ENCODE results near the gene PSG5.
"Not testable (repeated sequence)": the region's sequence is repeated elsewhere in the genome, so short reads cannot be mapped to it uniquely, and the experiment has no call there.

GRCh38 chr19:43165906-43166305, 20.4 kb downstream of the PSG5 start:
- not testable (repeated sequence) for TF ChIP-seq POLR2A (IDR thresholded peaks at IDR 0.05; ENCODE audit: low read depth, low read length); ATF2 (IDR thresholded peaks at IDR 0.05; ENCODE audit: low read length); POLR2AphosphoS5 (IDR thresholded peaks at IDR 0.05; ENCODE audit: low read length); STAT3 (IDR thresholded peaks at IDR 0.05; ENCODE audit: low read depth, low read length); PKNOX1 (IDR thresholded peaks at IDR 0.05); SRF (IDR thresholded peaks at IDR 0.05; ENCODE audit: low read depth in 2 of 2, low read length in 2 of 2); GABPA (IDR thresholded peaks at IDR 0.05; ENCODE audit: low read depth); JUND (IDR thresholded peaks at IDR 0.05; ENCODE audit: low read depth, low read length); CBX5 (IDR thresholded peaks at IDR 0.05; ENCODE audit: low read depth); RB1 (IDR thresholded peaks at IDR 0.05; ENCODE audit: borderline replicate concordance)
- TF ChIP-seq, protein P1, sequence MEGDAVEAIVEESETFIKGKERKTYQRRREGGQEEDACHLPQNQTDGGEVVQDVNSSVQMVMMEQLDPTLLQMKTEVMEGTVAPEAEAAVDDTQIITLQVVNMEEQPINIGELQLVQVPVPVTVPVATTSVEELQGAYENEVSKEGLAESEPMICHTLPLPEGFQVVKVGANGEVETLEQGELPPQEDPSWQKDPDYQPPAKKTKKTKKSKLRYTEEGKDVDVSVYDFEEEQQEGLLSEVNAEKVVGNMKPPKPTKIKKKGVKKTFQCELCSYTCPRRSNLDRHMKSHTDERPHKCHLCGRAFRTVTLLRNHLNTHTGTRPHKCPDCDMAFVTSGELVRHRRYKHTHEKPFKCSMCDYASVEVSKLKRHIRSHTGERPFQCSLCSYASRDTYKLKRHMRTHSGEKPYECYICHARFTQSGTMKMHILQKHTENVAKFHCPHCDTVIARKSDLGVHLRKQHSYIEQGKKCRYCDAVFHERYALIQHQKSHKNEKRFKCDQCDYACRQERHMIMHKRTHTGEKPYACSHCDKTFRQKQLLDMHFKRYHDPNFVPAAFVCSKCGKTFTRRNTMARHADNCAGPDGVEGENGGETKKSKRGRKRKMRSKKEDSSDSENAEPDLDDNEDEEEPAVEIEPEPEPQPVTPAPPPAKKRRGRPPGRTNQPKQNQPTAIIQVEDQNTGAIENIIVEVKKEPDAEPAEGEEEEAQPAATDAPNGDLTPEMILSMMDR (IDR thresholded peaks at IDR 0.05 in 2 of 3, conservative IDR thresholded peaks at IDR 0.05 in 1 of 3; ENCODE audit: control insufficient read depth in 2 of 3, extremely low read depth in 1 of 3, insufficient read depth in 1 of 3, low read depth in 3 of 3, low read length in 3 of 3), result not testable (repeated sequence)
- TF ChIP-seq, protein P2, sequence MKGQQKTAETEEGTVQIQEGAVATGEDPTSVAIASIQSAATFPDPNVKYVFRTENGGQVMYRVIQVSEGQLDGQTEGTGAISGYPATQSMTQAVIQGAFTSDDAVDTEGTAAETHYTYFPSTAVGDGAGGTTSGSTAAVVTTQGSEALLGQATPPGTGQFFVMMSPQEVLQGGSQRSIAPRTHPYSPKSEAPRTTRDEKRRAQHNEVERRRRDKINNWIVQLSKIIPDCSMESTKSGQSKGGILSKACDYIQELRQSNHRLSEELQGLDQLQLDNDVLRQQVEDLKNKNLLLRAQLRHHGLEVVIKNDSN (IDR thresholded peaks at IDR 0.05; ENCODE audit: borderline replicate concordance, extremely low read length, insufficient read depth, low read depth, low read length), result not testable (repeated sequence)

All from GM12878 (cell line).